Measurements from ENCODE around the gene MRPL51. TPM values are rescaled to one million over a fixed set of nuclear protein-coding genes. Genes with fewer than 3 reads are reported as not detected.

MRPL51 gene
- total RNA-seq, 1 donor from 2014 or later, result 202 TPM

DNA sequence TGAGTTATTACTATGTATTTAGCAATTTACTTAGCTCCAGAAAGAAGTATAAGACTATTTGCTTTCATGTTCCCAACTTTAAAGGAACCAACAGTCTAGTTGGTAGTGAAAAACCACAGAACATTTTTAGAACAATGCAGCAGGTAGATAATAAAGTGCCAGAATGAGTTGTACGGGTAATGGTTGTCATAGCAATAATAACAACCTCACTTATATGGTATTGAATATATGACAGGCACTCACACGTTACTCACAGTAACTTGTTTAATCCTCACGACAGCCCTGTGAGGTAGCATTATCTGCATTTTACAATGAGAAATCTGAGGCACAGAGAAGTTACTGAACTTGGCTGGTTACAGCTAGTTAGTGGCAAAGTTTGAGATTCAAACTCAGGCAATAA lies 30.6 kb upstream of the MRPL51 start:
- peaks cover 81% of the 10 kb centered on the region for H3K36me3 ChIP-seq (ENCODE audit: insufficient read depth, low read length)
- H3K4me1 ChIP-seq (ENCODE audit: insufficient read depth, low read length), result no peaks in the 10 kb centered on the region
- H3K79me2 ChIP-seq (ENCODE audit: insufficient read depth, low read length), result no peaks in the 10 kb centered on the region
- TF ChIP-seq, protein P1, sequence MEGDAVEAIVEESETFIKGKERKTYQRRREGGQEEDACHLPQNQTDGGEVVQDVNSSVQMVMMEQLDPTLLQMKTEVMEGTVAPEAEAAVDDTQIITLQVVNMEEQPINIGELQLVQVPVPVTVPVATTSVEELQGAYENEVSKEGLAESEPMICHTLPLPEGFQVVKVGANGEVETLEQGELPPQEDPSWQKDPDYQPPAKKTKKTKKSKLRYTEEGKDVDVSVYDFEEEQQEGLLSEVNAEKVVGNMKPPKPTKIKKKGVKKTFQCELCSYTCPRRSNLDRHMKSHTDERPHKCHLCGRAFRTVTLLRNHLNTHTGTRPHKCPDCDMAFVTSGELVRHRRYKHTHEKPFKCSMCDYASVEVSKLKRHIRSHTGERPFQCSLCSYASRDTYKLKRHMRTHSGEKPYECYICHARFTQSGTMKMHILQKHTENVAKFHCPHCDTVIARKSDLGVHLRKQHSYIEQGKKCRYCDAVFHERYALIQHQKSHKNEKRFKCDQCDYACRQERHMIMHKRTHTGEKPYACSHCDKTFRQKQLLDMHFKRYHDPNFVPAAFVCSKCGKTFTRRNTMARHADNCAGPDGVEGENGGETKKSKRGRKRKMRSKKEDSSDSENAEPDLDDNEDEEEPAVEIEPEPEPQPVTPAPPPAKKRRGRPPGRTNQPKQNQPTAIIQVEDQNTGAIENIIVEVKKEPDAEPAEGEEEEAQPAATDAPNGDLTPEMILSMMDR (IDR thresholded peaks at IDR 0.05; ENCODE audit: insufficient read depth, low read depth, low read length), result no peak
- no peak for TF ChIP-seq EZH2 (IDR thresholded peaks at IDR 0.05; ENCODE audit: insufficient read depth, low read length)
- no peak overlapping the region for H3K9ac ChIP-seq (ENCODE audit: low read length)
- no peak overlapping the region for H2AFZ ChIP-seq (ENCODE audit: low read depth, low read length)
- H3K27ac ChIP-seq (ENCODE audit: low read depth, low read length), result no peak overlapping the region
- no peak overlapping the region for H3K4me2 ChIP-seq (ENCODE audit: low read length)
- Mint-ChIP-seq H3K27ac (ENCODE audit: unreplicated experiment) (no peak overlapping the region), H3K27me3 (ENCODE audit: low read depth, unreplicated experiment) (no peaks in the 10 kb centered on the region), H3K4me3 (ENCODE audit: unreplicated experiment) (no peak overlapping the region), H3K36me3 (ENCODE audit: low read depth, unreplicated experiment) (peaks cover 40% of the 10 kb centered on the region), H3K9me3 (ENCODE audit: unreplicated experiment) (no peaks in the 10 kb centered on the region), H3K4me1 (ENCODE audit: low read depth, unreplicated experiment) (peaks cover 2% of the 10 kb centered on the region)
- H3K9me3 ChIP-seq (ENCODE audit: insufficient read depth, low read depth, low read length), result no peaks in the 10 kb centered on the region
- H4K20me1 ChIP-seq (ENCODE audit: insufficient read depth, low read length), result no peaks in the 10 kb centered on the region
- no peaks in the 10 kb centered on the region for H3K27me3 ChIP-seq (ENCODE audit: insufficient read depth, low read length)
- FAIRE-seq, result no peak
- no peak for DNase-seq (ENCODE audit: low read depth)
- no peak overlapping the region for H3K4me3 ChIP-seq (ENCODE audit: insufficient read depth, low read depth, low read length)

- FAIRE-seq, result no peak
- Histone ChIP-seq H2AFZ (ENCODE audit: low read depth, low read length) (no peak overlapping the region), H3K27me3 (ENCODE audit: insufficient read depth, low read length) (no peaks in the 10 kb centered on the region), H3K9ac (ENCODE audit: low read length) (no peak overlapping the region), H3K79me2 (ENCODE audit: insufficient read depth, low read length) (no peaks in the 10 kb centered on the region), H3K9me3 (ENCODE audit: insufficient read depth, low read depth, low read length) (no peaks in the 10 kb centered on the region), H3K27ac (ENCODE audit: low read depth, low read length) (no peak overlapping the region), H4K20me1 (ENCODE audit: insufficient read depth, low read length) (no peaks in the 10 kb centered on the region), H3K4me1 (ENCODE audit: insufficient read depth, low read length) (no peaks in the 10 kb centered on the region), H3K4me3 (ENCODE audit: insufficient read depth, low read depth, low read length) (no peak overlapping the region), H3K4me2 (ENCODE audit: low read length) (no peak overlapping the region), H3K36me3 (ENCODE audit: insufficient read depth, low read length) (peaks cover 71% of the 10 kb centered on the region)
- Mint-ChIP-seq H3K9me3 (ENCODE audit: unreplicated experiment) (no peaks in the 10 kb centered on the region), H3K4me1 (ENCODE audit: low read depth, unreplicated experiment) (peaks cover 2% of the 10 kb centered on the region), H3K27me3 (ENCODE audit: low read depth, unreplicated experiment) (no peaks in the 10 kb centered on the region), H3K36me3 (ENCODE audit: low read depth, unreplicated experiment) (peaks cover 32% of the 10 kb centered on the region), H3K27ac (ENCODE audit: unreplicated experiment) (no peak overlapping the region), H3K4me3 (ENCODE audit: unreplicated experiment) (no peak overlapping the region)
- no peak for DNase-seq (ENCODE audit: low read depth)
- no peak for TF ChIP-seq EZH2 (IDR thresholded peaks at IDR 0.05; ENCODE audit: insufficient read depth, low read length)
- TF ChIP-seq, protein P1 (IDR thresholded peaks at IDR 0.05; ENCODE audit: insufficient read depth, low read depth, low read length), result no peak
Observed at GRCh38 chr12:6522193-6522592, 29.1 kb upstream of the MRPL51 start.

DNA sequence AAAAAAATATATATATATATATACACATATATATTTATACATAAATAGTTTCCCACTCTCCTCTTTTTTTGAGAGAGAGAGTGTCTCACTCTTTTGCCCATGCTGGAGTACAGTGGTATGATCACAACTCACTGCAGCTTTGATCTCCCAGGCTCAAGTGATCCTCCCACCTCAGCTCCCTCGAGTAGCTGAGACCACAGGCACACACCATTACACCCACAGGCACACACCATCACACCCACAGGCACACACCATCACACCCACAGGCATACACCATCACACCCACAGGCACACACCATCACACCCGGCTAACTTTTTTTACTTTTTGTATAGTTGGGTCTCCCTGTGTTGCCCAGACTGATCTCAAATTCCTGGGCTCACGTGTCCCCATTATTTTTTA lies 27.1 kb upstream of the MRPL51 start:
- H2AFZ ChIP-seq (ENCODE audit: low read depth, low read length), result no peak overlapping the region
- peaks cover 67% of the 10 kb centered on the region for H3K36me3 ChIP-seq (ENCODE audit: insufficient read depth, low read length)
- no peaks in the 10 kb centered on the region for H3K4me1 ChIP-seq (ENCODE audit: insufficient read depth, low read length)
- H3K4me1 Mint-ChIP-seq (ENCODE audit: low read depth, unreplicated experiment), result peaks cover 2% of the 10 kb centered on the region
- no peaks in the 10 kb centered on the region for H3K79me2 ChIP-seq (ENCODE audit: insufficient read depth, low read length)
- no peaks in the 10 kb centered on the region for H4K20me1 ChIP-seq (ENCODE audit: insufficient read depth, low read length)
- no peak for DNase-seq (ENCODE audit: low read depth)
- H3K36me3 Mint-ChIP-seq (ENCODE audit: low read depth, unreplicated experiment), result peaks cover 31% of the 10 kb centered on the region
- no peaks in the 10 kb centered on the region for H3K9me3 ChIP-seq (ENCODE audit: insufficient read depth, low read depth, low read length)
- H3K27ac Mint-ChIP-seq (ENCODE audit: unreplicated experiment), result no peak overlapping the region
- TF ChIP-seq EZH2 (IDR thresholded peaks at IDR 0.05; ENCODE audit: insufficient read depth, low read length), result no peak
- TF ChIP-seq, protein P1 (IDR thresholded peaks at IDR 0.05; ENCODE audit: insufficient read depth, low read depth, low read length), result no peak
- no peak overlapping the region for H3K4me3 ChIP-seq (ENCODE audit: insufficient read depth, low read depth, low read length)
- H3K27me3 ChIP-seq (ENCODE audit: insufficient read depth, low read length), result no peaks in the 10 kb centered on the region
- H3K27me3 Mint-ChIP-seq (ENCODE audit: low read depth, unreplicated experiment), result no peaks in the 10 kb centered on the region
- H3K9ac ChIP-seq (ENCODE audit: low read length), result no peak overlapping the region
- no peak overlapping the region for H3K27ac ChIP-seq (ENCODE audit: low read depth, low read length)
- H3K4me2 ChIP-seq (ENCODE audit: low read length), result no peak overlapping the region
- FAIRE-seq, result no peak
- no peak overlapping the region for H3K4me3 Mint-ChIP-seq (ENCODE audit: unreplicated experiment)
- H3K9me3 Mint-ChIP-seq (ENCODE audit: unreplicated experiment), result no peaks in the 10 kb centered on the region

Data from astrocyte (in vitro differentiated cells and primary cell).